GM12874 (cell line): ENCODE measurements around the gene RIC8A.

Source experiments
- CTCF ChIP-seq: IDR thresholded peaks from 2 replicates; pipeline ENCODE4 v1.5.1; 2011; ENCODE audit warnings: low read depth, mild to moderate bottlenecking, control low read depth, low read length, moderate library complexity; ENCODE audit not compliant: insufficient read depth

The RIC8A gene

GRCh38 chr11:214083-214482 is 6.6 kb downstream of the RIC8A start:
- no peak for TF ChIP-seq CTCF

GRCh38 chr11:215581-216037 is 8.1 kb downstream of the RIC8A start:
- no peak for TF ChIP-seq CTCF

GRCh38 chr11:216081-216974 is 8.8 kb downstream of the RIC8A start:
- TF ChIP-seq CTCF, result no peak

- no peak for TF ChIP-seq CTCF
Measured at GRCh38 chr11:217704-218103, 10.2 kb downstream of the RIC8A start.

GRCh38 chr11:218815-219593 is 11.5 kb downstream of the RIC8A start:
- no peak for TF ChIP-seq CTCF

- TF ChIP-seq CTCF, result no peak
Measured at GRCh38 chr11:221539-221938, 14.0 kb downstream of the RIC8A start.
